Measurements from ENCODE around the gene GRM7.

- TF ChIP-seq, protein P1, sequence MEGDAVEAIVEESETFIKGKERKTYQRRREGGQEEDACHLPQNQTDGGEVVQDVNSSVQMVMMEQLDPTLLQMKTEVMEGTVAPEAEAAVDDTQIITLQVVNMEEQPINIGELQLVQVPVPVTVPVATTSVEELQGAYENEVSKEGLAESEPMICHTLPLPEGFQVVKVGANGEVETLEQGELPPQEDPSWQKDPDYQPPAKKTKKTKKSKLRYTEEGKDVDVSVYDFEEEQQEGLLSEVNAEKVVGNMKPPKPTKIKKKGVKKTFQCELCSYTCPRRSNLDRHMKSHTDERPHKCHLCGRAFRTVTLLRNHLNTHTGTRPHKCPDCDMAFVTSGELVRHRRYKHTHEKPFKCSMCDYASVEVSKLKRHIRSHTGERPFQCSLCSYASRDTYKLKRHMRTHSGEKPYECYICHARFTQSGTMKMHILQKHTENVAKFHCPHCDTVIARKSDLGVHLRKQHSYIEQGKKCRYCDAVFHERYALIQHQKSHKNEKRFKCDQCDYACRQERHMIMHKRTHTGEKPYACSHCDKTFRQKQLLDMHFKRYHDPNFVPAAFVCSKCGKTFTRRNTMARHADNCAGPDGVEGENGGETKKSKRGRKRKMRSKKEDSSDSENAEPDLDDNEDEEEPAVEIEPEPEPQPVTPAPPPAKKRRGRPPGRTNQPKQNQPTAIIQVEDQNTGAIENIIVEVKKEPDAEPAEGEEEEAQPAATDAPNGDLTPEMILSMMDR (IDR thresholded peaks at IDR 0.05) = no peak
- no peak for TF ChIP-seq EZH2 (IDR thresholded peaks at IDR 0.05; ENCODE audit: borderline replicate concordance, insufficient read depth, low read depth, low read length, poor library complexity, severe bottlenecking)
These were observed 285.6 kb downstream of the GRM7 start for GRCh38 chr3:7146529-7146928.
